HepG2 (cell line): ENCODE results near the gene UPK1B. TPM values are rescaled to one million over a fixed set of nuclear protein-coding genes. Genes with fewer than 3 reads are reported as not detected.

ENCODE experiments used
- ATAC-seq: fragments of 200-7000 bp; cut with Tn5 transposase; 3 replicates; pipeline ENCODE4 v1.9.1; 2020; ENCODE audit warnings: mild to moderate bottlenecking, moderate library complexity
- BruUV-seq: library from RNA; stranded (reverse); fragments of 400-500 nt; replicated peaks from 2 replicates; lab custom pipeline; 2021; lab: Mats Ljungman, UMichigan
- CTCF ChIA-PET: fragments of 300-600 bp; formaldehyde crosslinking; extraction: SDS; loops from one replicate; lab custom pipeline; 2021; ENCODE audit warnings: low total read pairs, inconsistent platforms, low intra/inter-chr PET ratio; lab: Yijun Ruan, JAX
- POLR2A ChIA-PET: fragments of 350-600 bp; sonication (Branson Sonifier 250); formaldehyde crosslinking; loops from one replicate; lab custom pipeline; 2020; ENCODE audit warnings: antibody characterized with exemption, inconsistent platforms; lab: Yijun Ruan, JAX
- DNase-seq: peaks from one replicate; pipeline ENCODE4 v3.0.0-alpha.2; 2015; ENCODE audit warnings: low spot score
- FAIRE-seq: peaks from 3 replicates; lab custom pipeline; 2011; peaks lifted over from hg19 to GRCh38; lab: Jason Lieb, UNC
- H2AFZ ChIP-seq: one replicate; pipeline ENCODE4 v1.6.1; 2011; ENCODE audit warnings: low read length, inconsistent platforms
- H3K27ac ChIP-seq: fragments of 300-600 bp; 3 replicates; pipeline ENCODE4 v1.8.0; 2011; ENCODE audit warnings: mixed run types, mild to moderate bottlenecking, mixed read lengths, low read length, inconsistent platforms; ENCODE audit not compliant: insufficient read depth; ENCODE audit errors: extremely low read length
- H3K27me3 ChIP-seq, 2 experiments: fragments of 200-600 bp in 1 of 2; 2 replicates in 1 of 2; 3 replicates in 1 of 2; pipeline versions ENCODE4 v1.6.0 to v1.8.0; 2011; ENCODE audit warnings: low read length in 2 of 2, mild to moderate bottlenecking in 2 of 2, moderate library complexity in 2 of 2, inconsistent platforms in 1 of 2; ENCODE audit not compliant: insufficient read depth in 2 of 2, control insufficient read depth in 1 of 2
- H3K36me3 ChIP-seq, 2 experiments: fragments of 200-600 bp in 1 of 2; replicated peaks in 1 of 2; 2 replicates in 1 of 2; 3 replicates in 1 of 2; pipeline versions ENCODE4 v1.5.1 to v1.8.0; 2011; ENCODE audit warnings: low read length in 2 of 2, inconsistent platforms in 1 of 2; ENCODE audit not compliant: insufficient read depth in 2 of 2, control insufficient read depth in 1 of 2
- H3K4me1 ChIP-seq: 2 replicates; pipeline ENCODE4 v1.5.1; 2012; ENCODE audit warnings: low read length, inconsistent platforms; ENCODE audit not compliant: insufficient read depth
- H3K4me2 ChIP-seq: 2 replicates; pipeline ENCODE4 v1.6.0; 2011; ENCODE audit warnings: low read depth, low read length, inconsistent platforms
- H3K4me3 ChIP-seq, 3 experiments: fragments of 200-600 bp in 1 of 3; sonication (generic), shearing (Covaris generic) in 1 of 3; replicated peaks in 1 of 3; 2 replicates each; pipeline ENCODE4 v1.5.1; 2011 to 2016; ENCODE audit warnings: low read length in 3 of 3, inconsistent platforms in 2 of 3, low read depth in 2 of 3, mild to moderate bottlenecking in 2 of 3, control low read depth in 1 of 3, mixed read lengths in 1 of 3; ENCODE audit not compliant: insufficient read depth in 1 of 3
- H3K79me2 ChIP-seq: one replicate; pipeline ENCODE4 v1.6.1; 2011; ENCODE audit warnings: low read length, inconsistent platforms; ENCODE audit not compliant: insufficient read depth
- H3K9ac ChIP-seq: 2 replicates; pipeline ENCODE4 v1.6.0; 2011; ENCODE audit warnings: mild to moderate bottlenecking, low read depth, low read length, inconsistent platforms; ENCODE audit not compliant: insufficient read depth
- H3K9me3 ChIP-seq: 2 replicates; pipeline ENCODE4 v1.5.1; 2012; ENCODE audit warnings: mild to moderate bottlenecking, low read length
- H4K20me1 ChIP-seq: 2 replicates; pipeline ENCODE4 v1.6.0; 2011; ENCODE audit warnings: inconsistent platforms, mild to moderate bottlenecking, low read length, moderate library complexity; ENCODE audit not compliant: insufficient read depth
- BCLAF1 ChIP-seq: fragments of 450-650 bp; IDR thresholded peaks from 2 replicates; pipeline ENCODE4 v1.6.1; 2017; ENCODE audit warnings: mild to moderate bottlenecking
- GLI4 ChIP-seq: sonication (generic); formaldehyde crosslinking; IDR thresholded peaks from 2 replicates; pipeline ENCODE4 v1.5.1; 2020; ENCODE audit warnings: missing genetic modification reagents, mild to moderate bottlenecking, moderate library complexity, borderline replicate concordance
- IRF1 ChIP-seq: sonication (generic); formaldehyde crosslinking; IDR thresholded peaks from 2 replicates; pipeline ENCODE4 v1.4.0; 2020; ENCODE audit warnings: low read depth, mild to moderate bottlenecking, missing genetic modification reagents
- POLR2A ChIP-seq, 2 experiments: IDR thresholded peaks; 2 replicates each; pipeline ENCODE4 v1.6.1; 2011; ENCODE audit warnings: low read depth in 2 of 2, low read length in 2 of 2, mild to moderate bottlenecking in 1 of 2, moderate library complexity in 1 of 2; ENCODE audit not compliant: insufficient read depth in 1 of 2
- SOX6 ChIP-seq, 2 experiments: fragments of 450-650 bp in 1 of 2; sonication (generic) in 1 of 2; formaldehyde crosslinking in 1 of 2; IDR thresholded peaks; 2 replicates each; pipeline versions ENCODE4 v1.4.0 to v1.6.1; 2017 to 2020; ENCODE audit warnings: antibody characterized with exemption in 1 of 2, mild to moderate bottlenecking in 1 of 2, missing genetic modification reagents in 1 of 2
- ZNF280D ChIP-seq: sonication (generic); formaldehyde crosslinking; IDR thresholded peaks from 2 replicates; pipeline ENCODE4 v1.5.1; 2020; ENCODE audit warnings: mild to moderate bottlenecking, missing genetic modification reagents
- ZNF318 ChIP-seq: sonication (generic); formaldehyde crosslinking; IDR thresholded peaks from 2 replicates; pipeline ENCODE4 v1.4.0; 2020; ENCODE audit warnings: mild to moderate bottlenecking, missing genetic modification reagents
- ZNF577 ChIP-seq: sonication (generic); formaldehyde crosslinking; IDR thresholded peaks from 2 replicates; pipeline ENCODE4 v1.4.0; 2020; ENCODE audit warnings: mild to moderate bottlenecking, low read depth, missing genetic modification reagents, borderline replicate concordance
- ZNF703 ChIP-seq: sonication (generic); formaldehyde crosslinking; IDR thresholded peaks from 2 replicates; pipeline ENCODE4 v1.5.1; 2020; ENCODE audit warnings: missing genetic modification reagents, mild to moderate bottlenecking, moderate library complexity, borderline replicate concordance
- WGBS: methylation state at CpG from one replicate; pipeline ENCODE4 v1.1.6; 2017; ENCODE audit warnings: low lambda C conversion rate; 5-methylcytosine and 5-hydroxymethylcytosine counted together
- in situ Hi-C: cut with HindIII; loops from 2 replicates; pipeline ENCODE4 v1.10.0; 2017; ENCODE audit warnings: low pct_unique_long_range_greater_than_20kb; ENCODE audit not compliant: extremely low pct_ligation_motif_present
- intact Hi-C: fragments of 100-400 bp; cut with micrococcal nuclease; formaldehyde crosslinking; loops from one replicate; pipeline ENCODE4 v1.10.0; 2022; ENCODE audit not compliant: unreplicated experiment
- polyA plus RNA-seq, 8 experiments: library from polyadenylated mRNA; depleted of rRNA in 3 of 8; stranded (reverse) in 7 of 8; unstranded in 1 of 8; fragments of >200 nt; fragmentation: Illumina TruSeq in 4 of 8; extraction: Trizol in 4 of 8; gene quantifications; 2 replicates each; pipeline versions ENCODE4 v1.2.1 to v1.2.3, GENCODE V29; 2011 to 2016; ENCODE audit warnings: low read depth in 4 of 8, missing spikeins in 1 of 8, mixed read lengths in 1 of 8; ENCODE audit not compliant: insufficient read depth in 1 of 8
- total RNA-seq, 5 experiments: library from RNA; depleted of rRNA; stranded (reverse); fragments of >200 nt; fragmentation: Illumina TruSeq; extraction: Trizol; gene quantifications; 2 replicates each; pipeline ENCODE4 v1.2.3, GENCODE V29; 2016; ENCODE audit warnings: low read depth in 1 of 5

The UPK1B gene
- total and polyA plus RNA-seq, 2 of the 13 experiments (the other 11 are each of a cell fraction or from before 2014, with no cell fraction given), result not detected

GRCh38 chr3:119211803-119212202 lies 38.4 kb downstream of the UPK1B start:
- CTCF ChIA-PET, result no interaction called here
- ATAC-seq, result no peak
- no peaks in the 10 kb centered on the region for H3K9me3 ChIP-seq
- no peak overlapping the region for H2AFZ ChIP-seq
- H3K9ac ChIP-seq, result no peak overlapping the region
- DNase-seq, result no peak
- no peak overlapping the region for H3K4me2 ChIP-seq
- H3K79me2 ChIP-seq, result no peaks in the 10 kb centered on the region
- peaks cover 21% of the 10 kb centered on the region for H3K4me1 ChIP-seq
- in situ Hi-C loops, result no loop called here
- H3K27me3 ChIP-seq, result no peaks in the 10 kb centered on the region
- peaks cover 10 to 48% of the 10 kb centered on the region in 2 experiments; a peak in 4 of 5 replicates for H3K36me3 ChIP-seq
- H3K4me3 ChIP-seq, result no peak overlapping the region
- POLR2A ChIA-PET, result no interaction called here
- H3K27ac ChIP-seq, result no peak overlapping the region
- TSS peak; percentile 21 for BruUV-seq
- H4K20me1 ChIP-seq, result no peaks in the 10 kb centered on the region
- WGBS, result 95% methylated on average over 6 of the region's 6 CpGs
- no peak for FAIRE-seq
- intact Hi-C loops, result no loop called here
- TF ChIP-seq IRF1 (CRISPR knock-in tag) (no peak), BCLAF1 (no peak), POLR2A (IDR thresholded peaks at IDR 0.05; ENCODE audit: insufficient read depth in 1 of 2, low read depth in 2 of 2, low read length in 2 of 2) (no peak), ZNF703 (CRISPR knock-in tag) (no peak), SOX6 (IDR thresholded peaks at IDR 0.05) (no peak), SOX6 (CRISPR knock-in tag; IDR thresholded peaks at IDR 0.05) (no peak), ZNF577 (no peak), ZNF318 (CRISPR knock-in tag) (no peak), ZNF280D (CRISPR knock-in tag) (no peak), GLI4 (CRISPR knock-in tag) (no peak)
